ENCODE measurements around the gene FAM174C.

The FAM174C gene

DNA sequence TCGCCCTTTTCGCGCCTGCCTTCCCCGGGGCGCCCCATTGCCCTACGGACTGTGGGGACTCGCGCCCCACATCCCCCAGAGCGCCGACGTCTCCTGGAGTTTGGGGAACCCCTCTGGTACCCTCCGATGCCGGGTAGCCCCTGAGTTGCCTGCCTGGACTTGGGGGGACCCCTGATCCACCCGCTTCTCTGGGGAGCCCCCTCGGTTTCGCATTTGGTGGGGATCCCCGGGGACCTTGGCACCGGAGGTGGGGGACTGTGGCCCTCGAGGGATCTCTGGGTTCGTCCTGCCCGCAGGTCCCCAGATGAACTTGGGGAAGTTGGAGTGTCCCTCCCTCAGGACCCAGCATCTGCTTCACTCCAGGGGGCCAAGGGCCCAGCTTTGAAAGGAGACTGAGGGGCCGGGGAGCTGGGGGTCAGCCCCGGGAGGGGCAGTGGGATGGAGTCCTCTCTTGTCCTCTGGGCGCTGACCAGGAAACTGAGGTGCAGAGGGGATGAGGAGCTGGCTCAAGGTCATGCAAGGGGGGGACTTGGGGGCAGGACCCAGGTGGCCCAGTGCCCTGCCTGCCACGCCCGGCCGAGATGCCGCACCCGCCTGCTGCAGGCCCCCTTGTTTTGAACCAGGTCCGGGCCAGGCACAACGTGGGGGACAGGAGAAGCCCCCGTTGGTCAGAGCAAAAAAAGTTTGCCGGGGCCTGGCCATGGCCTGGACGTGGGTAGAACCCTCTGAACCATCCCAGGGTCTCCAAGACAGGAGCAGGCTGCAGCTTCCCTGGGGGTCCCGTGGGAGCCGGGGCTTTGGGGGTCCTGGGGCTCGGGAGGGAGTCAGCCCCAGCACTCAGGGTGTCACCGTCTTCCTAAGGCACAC is 11.4 kb downstream of the FAM174C start:
- no peak for DNase-seq (ENCODE audit: low read depth)

DNA sequence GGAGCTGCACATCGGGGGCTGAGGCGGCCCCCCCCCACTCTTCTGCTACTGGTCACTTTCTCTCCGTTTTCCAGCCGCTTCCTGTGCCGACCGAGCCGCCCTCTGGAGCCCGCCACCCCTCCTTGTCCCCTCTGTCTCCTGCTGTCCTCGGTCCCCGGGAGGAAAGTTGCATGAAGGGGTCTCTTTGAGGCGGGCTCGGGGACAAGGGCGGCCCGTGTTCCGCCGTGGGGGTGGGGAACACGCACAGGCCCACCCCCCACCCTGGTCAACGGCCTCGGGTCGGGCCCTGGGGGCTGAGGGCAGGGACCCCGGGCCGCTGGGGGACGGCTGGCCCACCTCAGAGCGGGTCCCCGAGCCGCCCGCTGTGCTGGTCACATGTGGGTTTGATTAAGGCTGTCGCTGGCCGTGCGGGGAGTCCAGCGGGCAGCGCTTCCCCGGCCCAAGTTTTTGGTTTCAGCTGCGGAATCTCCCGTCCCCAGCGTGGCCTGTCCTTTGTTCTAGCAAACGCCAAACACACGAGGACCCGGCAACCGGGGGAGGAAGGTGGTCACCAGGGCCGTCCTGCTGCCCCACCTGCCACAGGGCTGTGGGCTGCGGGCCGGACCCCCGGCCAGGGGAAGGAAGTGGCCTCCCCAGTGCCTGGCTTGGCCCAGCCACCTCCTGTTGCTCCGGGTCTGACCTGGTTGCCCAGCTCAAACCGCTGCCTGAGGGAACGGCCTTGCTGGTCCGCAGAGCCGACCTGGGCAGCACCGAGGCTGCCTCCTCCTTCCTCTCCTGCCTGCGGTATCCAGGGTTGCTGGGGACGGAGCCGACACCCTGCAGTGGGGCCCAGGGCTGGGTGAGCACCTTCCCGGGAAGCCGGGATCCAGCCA is 12.3 kb downstream of the FAM174C start:
- no peak for DNase-seq (ENCODE audit: low read depth)

DNA sequence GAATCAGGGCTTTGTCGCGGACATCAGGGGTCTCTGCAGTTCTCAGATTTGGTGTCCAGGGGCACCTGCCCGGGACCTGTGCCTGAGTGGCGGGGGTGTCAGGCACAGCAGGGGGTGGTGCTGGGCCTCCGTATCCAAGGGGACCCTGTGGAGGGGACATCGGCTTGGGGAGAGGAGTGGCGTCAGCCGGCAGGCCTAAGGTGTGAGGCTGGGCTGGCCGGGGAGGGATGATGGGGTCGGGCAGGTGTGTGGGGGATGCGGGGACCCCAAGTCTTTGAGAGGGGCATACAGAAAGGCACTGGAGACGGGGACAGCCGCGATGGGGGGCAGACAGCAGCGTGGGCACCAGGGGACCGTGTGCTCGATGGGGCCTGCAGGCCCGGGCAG is 12.9 kb downstream of the FAM174C start:
- no peak for DNase-seq (ENCODE audit: low read depth)

DNA sequence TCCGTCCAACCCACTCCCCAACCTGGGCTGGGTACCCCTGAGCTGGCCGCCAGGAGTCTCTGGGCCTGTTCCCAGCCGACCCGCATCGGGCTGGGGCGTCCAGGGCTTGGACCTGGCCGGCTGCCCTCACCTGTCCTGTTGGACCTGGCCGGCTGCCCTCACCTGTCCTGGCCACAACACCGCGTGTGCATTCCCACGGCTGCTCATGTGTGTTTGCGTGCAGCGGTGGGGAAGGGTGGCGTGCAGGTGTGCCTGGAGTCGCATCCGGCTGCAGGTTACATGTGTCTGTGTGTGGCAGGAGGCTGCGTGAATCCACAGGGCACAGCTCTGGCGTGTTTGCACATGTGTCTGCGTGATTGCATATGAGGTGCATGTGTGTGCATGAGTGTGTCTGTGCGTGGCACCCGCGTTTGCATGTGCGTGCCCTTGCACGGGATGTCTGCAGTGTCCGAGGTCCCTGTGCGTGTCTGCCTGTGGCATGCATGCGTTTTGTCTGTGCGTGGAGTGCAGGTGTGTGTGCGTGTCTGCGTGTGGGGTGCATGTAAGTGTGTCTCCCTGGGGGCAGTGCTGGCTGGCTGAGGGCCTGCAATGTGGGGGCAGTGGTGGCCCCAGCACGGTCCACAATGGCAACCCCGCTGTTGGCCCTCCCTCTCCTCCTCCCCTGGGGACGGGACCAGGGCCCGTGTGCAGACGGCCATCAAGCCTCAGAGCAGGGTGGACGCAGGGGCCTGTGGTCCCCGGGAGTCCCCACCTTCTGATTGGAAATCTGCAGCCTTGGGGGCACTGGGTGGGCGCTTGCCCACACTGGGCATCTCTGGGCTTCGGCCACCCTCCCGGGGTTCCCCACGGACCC is 13.7 kb downstream of the FAM174C start:
- DNase-seq (ENCODE audit: low read depth), result no peak

DNA sequence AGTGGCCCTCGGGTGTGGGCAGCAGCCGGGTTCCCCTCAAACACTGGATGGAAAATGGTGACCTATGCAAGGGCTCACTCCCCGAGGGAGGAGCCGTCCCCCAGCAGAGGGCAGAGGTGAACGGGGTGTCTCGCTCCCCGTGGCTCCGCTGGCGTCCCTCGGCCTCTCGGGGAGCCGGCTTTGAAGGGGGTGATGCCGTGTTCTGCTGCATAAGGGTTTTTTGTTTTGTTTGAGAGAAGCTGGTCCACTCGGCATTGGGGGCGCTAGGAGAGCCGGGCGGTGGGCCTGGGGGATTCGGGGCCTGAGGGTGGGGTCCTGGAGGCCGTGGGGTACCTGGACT is 14.3 kb downstream of the FAM174C start:
- DNase-seq (ENCODE audit: low read depth), result no peak

DNA sequence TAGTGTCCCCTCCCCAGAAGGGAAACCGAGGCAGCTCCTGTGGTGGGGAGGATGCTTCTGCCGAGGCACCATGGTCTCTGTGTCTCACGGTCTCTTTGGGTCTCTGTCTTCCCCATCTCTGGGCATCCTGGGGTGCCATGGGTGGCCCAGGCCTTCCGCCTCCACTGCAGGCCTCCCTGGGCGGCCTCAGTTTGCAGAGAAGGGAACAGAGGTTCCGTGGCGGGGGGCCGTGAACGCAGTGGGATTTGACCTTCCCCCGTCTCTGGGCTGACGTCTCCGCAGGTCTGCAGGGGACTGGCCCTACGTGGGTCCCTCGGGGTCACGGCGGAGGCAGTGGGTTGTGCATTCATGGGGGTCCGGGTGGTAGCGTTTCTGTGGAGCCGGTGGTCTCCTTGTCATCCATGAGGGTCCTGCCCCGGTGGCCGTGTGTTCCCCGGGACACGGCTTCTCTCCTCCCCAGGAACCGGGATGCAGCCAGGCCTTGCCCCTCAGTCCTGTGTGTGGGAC is 14.9 kb downstream of the FAM174C start:
- DNase-seq (ENCODE audit: low read depth), result no peak

DNA sequence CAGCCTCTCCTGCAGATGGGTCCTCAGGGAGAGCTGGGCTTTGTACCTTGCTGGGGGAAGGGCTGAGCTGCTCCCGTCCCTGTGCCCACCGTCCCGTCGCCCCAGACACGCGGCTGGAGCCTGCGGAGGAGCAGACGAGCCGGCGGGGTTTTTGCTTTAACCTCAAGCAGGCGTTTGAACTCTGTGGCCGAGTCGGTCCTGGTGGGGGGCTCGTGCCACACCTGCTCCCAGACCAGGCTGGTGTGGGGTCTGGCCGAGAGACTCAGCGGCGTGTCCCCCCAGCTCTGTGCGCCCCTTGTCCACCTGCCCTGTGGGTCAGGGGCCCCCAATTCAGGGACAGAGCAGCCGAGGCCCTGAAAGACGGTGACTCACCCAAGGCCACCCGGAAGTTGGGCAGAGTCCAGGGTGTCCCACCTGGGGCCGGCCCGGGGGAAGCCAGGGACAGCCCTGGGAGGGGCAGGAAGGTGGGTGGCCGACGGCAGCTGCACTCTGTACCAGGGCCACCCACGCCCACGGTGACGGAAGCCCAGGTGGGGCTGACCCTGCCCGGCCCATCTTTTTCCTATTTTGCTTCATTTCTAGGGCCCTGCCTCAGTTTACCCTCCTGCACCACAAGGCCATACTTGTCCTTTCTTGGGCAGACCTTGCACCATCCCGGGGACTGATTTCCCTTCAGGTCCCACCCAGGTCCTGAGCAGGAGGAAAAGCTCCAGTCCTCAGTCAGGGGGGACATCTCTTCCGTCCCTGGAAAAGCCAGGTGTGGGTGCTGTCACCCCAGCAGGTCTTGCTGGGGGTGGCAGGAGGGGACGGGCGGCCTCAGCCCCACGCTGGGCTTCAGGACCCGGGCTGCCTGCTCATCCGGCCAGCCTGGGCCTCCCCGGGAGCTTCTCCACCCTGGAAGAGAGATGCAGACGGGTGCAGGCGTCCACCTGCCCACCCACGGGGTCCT is 15.6 kb downstream of the FAM174C start:
- no peak for DNase-seq (ENCODE audit: low read depth)

DNA sequence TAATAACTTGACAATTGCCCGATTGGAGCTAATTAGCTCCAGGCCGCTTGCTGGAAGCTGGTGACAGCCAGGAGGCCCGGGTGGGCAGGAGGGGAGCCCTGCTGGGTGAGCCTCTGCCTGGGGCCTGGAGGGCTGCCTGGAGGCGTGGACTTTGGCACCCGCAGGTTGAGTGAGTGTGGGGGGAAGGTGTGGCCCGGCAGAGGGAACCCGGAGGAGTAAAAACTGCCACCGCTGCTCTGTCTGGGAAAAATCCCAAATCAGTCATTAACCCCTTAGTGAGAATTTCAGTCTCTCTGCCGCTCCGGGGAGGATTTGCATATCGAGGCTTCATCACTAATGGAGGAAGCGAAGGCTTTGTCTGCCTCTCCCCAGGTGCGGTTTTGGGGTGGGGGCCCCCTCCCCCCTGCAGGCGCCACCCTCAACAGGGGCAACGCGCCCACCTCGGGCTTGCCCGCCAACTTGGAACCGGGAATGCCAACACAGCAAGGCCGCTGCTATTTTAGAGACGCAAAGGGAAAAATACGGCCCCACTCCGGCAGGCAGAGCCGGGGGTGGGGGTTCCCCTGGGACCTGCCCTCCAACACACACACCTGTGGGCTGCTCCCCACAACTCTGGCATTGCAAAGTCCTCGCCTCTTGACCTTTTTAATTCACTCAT is 16.6 kb downstream of the FAM174C start:
- DNase-seq (ENCODE audit: low read depth), result no peak

DNA sequence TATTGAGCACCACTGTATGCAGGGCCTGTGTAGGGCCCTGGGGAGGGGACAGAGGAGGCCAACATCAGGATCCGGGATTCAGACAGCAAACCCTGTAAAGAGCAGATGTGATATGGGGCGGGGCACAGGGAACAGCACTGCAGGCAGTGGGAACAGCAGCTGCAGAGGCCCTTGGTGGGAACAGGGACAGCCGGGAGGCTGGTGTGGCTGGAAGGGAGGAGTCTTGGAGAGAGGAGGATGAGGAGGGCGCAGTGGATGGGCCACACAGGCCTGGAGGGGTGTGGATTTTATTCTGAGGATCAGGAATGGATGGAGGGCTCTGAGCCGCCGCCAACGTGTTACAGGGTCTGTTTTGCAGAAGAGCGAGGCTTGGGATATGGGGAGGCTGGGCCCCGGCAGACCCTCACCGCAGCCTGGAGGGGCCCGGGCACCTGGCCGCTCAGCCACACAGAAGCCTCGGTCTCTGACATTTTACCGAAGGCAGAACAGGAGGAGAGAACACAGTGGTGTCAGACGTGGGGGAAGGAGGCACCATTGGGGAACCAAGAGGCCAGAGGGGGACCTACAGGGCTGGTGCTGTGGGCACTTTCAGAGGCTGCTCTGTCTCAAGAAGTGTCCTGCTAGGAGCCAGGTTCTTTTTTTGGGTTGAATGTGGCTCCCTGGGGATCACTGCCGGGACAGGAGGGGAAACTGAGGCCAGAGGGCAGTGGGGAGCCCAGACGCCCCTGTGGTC is 17.3 kb downstream of the FAM174C start:
- DNase-seq (ENCODE audit: low read depth), result no peak

DNA sequence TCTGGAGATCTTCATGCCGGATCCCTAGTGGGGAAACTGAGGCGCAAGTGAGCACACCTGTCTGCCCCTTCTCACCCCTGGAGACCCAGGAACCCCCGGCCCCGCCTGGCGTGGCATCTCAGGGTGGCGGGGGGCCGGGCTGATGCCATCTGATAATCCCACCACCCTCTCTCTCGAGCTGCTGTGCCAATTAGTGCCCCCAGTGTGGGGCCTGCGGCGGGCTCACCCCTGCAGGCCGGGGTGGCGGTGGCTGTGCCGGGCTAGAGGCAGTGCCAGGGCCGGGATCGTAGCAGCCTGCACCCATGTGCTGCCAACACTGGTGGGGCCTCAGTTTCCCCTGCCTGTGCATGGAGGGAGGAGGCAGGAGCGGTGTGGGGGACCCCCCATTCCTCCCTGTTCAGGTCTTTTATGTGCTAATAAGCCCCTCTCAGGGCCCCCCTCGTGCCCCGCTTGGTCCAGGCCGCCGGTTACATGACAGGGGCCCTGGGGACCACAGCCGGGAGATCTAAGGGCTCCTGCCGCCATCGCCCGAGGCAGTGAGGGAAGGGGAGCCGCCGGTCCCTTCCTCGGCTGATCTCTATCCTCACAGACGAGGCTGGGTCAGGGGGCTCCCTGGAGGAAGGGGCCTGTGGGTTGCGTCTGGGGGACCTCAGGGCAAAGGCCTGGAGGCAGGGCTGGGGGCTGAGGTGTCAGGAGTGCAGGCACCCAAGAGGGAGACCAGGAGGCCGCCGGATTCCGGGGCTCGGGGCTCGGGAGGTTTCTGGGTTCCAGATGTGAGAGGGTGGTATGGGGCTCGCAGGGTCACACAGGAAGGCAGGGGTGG is 18.7 kb downstream of the FAM174C start:
- no peak for DNase-seq (ENCODE audit: low read depth)

DNA sequence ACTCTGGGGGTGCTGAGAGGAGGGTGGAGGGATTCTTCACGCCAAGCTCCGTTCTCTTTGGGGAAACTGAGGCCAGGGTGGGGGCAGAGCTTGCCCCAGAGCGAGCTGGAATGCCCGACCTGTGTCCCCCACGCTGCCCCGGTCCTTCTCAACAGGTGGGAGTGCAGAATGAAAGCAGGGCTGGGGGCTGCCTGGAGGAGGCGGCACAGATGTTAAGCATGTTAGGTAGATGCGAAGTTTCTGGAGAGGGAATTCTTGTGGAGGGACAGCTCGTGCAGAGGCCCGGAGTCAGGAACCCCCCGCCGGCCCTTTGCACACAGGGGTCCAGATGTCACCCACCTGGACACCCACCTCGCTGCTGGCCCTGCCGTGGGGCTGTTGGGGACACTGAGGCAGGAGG is 19.4 kb downstream of the FAM174C start:
- DNase-seq (ENCODE audit: low read depth), result no peak

DNA sequence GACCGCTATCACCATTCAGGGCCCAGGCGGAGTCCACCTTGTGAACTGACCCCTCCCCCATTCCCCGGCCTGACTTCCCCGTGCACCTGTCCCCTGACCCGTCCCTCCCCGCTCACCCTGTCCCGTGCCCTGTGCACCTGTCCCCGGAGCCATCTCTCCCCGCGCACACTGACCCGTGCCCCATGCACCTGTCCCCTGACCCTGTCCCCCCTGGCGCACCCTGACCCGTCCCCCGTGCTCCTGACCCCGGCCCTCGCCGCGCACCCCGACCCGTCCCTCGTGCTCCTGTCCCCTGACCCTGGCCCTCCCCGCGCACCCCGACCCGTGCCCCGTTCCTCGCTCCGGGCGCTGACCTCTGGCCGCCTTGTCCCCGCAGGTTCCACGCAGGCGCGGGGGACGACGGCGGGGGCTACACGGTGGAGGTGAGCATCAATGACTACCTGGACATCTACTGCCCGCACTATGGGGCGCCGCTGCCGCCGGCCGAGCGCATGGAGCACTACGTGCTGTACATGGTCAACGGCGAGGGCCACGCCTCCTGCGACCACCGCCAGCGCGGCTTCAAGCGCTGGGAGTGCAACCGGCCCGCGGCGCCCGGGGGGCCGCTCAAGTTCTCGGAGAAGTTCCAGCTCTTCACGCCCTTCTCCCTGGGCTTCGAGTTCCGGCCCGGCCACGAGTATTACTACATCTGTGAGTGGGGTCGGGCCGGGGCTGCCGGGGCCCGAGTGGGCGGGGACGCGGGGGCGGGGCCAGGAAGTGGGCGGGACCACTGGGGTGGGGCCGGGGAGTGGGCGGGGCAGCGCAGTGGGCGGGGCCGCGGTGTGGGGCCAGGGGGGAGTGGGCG is 20.1 kb downstream of the FAM174C start:
- DNase-seq (ENCODE audit: low read depth), result no peak

DNA sequence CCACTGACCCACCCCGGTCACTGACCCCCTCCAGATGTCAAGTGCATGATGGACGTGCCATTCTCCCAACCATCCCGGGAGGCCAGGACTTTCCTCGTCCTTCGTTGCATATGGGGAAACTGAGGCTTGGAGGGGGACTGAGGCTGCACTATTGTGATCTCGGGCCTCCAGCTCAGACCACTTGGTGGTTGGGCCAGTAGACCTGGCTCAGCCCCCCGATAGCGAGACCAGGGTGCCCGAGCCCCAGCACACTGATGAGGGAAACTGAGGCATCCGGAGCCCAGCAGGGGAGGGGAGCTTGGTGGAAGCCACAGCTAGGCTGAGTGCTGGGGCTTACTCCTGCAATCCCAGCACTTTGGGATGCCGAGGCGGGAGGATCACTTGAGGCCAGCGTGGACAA is 20.7 kb downstream of the FAM174C start:
- no peak for DNase-seq (ENCODE audit: low read depth)

DNA sequence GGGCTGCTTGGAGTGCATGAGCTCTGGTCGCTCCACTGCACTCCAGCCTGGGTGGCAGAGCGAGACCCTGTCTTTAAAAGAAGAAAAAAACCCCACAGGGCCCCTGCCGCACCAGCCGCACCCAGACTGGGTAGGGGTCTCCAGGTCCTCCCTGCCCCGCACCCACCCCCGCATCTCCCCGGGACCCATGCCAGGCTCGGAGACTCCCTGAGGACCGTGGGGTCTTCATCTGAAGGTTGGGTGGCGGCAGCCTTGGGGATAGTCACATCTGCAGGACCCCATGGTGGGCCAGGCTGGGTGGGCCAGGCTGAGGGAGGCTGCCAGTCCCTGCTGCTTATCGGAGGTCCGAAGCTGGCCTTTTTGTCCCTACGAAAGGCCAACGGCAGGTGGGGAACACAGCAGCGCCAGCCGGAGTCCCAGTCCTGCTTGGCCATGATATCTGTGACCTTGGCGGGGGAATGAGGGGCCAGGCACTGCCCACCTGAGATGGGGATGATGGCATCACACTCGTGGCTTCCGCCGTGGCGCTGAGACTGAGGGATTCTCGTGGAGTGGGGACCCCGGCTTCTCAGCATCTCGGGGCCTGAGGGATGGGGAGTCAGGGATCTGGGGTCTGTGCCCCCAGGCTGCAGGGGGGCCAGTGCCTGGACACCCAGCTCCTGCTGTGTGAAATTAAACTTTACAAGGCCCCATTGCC is 21.4 kb downstream of the FAM174C start:
- DNase-seq (ENCODE audit: low read depth), result no peak

DNA sequence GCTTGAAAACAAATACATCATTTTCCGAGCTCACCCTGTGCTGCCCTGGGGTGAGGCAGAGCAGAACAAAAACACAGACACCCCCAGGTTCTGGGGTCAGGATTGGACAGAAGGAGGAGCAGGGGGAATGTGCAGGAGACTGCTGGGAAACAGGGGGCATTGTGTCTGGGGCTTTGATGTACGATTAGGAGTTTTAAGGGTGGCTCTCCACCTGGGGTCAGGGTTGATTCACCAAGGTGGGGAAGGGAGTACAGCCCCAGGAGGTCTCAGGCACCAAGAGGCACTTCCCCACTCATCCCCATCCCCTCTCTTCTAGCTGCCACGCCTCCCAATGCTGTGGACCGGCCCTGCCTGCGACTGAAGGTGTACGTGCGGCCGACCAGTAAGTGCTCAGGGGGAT is 22.9 kb downstream of the FAM174C start:
- DNase-seq (ENCODE audit: low read depth), result no peak

DNA sequence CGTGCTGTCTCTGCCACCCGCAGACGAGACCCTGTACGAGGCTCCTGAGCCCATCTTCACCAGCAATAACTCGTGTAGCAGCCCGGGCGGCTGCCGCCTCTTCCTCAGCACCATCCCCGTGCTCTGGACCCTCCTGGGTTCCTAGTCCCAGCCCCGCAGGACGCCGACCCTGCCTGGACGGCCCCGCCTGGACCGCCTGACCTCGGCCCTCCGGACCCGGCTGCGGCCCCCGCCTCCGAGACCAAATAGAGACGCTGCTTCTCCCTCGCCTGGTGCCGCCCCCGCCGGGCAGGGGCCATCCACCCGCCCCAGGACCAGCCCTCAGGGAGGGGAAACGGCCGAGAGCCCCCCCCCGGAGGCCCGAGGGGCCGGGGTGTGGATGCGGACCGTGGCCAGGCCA is 24.5 kb downstream of the FAM174C start:
- no peak for DNase-seq (ENCODE audit: low read depth)

DNA sequence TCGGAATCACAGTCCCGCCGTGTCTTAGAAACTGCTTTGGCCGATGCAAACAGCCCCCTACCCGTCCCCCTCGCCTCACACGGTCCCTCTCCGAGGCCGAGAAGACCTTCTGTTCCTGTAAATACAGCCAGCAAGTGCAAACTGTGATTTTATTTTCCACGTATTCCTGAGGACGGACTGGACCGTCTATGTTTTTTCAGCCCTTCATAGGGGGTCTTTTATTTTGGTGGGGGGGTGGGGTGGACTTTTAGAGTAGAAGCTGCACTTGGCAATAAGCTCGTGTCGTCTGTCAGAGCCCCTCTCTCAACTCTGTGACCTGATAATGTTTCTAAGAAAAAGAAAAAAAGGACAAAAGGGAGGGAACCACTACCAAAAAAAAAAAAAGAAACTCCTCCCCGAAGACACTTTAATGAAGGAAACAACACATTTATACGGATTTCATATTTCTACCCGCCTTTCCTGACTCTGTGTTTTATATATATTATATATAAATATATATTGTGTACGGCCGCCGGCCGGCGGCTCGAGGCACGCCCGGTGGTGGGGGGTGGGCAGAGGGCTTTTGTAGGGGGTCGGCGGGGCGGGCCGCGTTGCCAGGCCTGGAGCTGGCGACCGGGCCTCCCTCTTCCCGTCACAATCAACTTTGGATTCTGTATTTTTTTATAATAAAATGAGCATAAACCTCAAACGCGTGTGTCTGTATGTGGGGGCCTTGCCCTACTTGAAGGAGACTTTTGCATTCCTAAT is 25.6 kb downstream of the FAM174C start:
- DNase-seq (ENCODE audit: low read depth), result no peak
